ENCODE measurements around the gene MYDGF.

Gene MYDGF

DNA sequence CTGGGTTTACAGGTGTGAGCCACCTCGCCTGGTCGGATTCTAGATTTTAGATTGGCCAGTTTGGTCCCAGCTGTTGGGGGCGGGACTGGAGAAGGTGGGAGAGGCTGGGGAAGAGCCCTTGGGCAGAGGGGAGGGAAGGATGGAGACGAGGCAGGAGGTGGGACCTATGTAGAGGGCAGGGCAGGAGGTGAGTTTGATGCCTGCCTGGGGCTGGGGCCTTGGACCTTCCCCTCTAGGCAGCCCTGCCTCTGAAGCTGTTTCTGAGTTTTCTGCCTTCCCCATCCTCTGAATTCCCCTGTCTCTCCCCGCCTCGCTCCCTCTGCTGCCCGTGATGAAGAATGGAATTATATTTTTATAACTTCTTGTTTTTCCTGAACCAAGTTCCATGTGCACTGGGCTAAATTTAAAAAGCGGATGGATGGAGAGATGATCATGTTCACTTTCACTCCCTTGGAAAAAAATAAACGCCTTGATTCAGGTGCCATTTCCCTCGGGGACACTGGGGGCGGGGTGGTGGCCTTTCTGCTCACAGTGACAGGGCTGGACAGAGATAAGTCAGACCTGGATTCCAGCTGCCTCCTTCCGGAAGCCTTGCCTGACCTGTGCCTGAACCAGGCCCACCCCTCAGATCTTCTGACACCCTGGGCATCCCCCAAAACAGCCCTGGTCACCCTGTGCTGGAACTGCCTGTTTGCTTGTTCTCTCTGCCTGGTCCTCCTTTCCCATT is 47.3 kb downstream of the MYDGF start:
- CTCF ChIA-PET: interaction anchor here (0.7 to 7.1 kb wide), 7 partner anchors 10 to 64 kb away, joined by 3 to 33 read pairs (median 5); partner anchors contain the start of gene SEMA6B
- POLR2A ChIA-PET: no interaction called here

GRCh38 chr19:4620675-4621074 is 49.5 kb downstream of the MYDGF start:
- ChIA-PET POLR2A (no interaction called here), CTCF (interaction anchor here (4.1 to 7.1 kb wide), 2 partner anchors 13 to 16 kb away, joined by 28 to 33 read pairs; no protein-coding TSS in a partner anchor)
- no peak for DNase-seq (ENCODE audit: extremely low spot score)
- TF ChIP-seq, protein P1, sequence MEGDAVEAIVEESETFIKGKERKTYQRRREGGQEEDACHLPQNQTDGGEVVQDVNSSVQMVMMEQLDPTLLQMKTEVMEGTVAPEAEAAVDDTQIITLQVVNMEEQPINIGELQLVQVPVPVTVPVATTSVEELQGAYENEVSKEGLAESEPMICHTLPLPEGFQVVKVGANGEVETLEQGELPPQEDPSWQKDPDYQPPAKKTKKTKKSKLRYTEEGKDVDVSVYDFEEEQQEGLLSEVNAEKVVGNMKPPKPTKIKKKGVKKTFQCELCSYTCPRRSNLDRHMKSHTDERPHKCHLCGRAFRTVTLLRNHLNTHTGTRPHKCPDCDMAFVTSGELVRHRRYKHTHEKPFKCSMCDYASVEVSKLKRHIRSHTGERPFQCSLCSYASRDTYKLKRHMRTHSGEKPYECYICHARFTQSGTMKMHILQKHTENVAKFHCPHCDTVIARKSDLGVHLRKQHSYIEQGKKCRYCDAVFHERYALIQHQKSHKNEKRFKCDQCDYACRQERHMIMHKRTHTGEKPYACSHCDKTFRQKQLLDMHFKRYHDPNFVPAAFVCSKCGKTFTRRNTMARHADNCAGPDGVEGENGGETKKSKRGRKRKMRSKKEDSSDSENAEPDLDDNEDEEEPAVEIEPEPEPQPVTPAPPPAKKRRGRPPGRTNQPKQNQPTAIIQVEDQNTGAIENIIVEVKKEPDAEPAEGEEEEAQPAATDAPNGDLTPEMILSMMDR (IDR thresholded peaks at IDR 0.05; ENCODE audit: control extremely low read depth, extremely low read depth, low read depth, missing control alignments): no peak

More for the DNA sequence above, 47.3 kb downstream of the MYDGF start:
- TF ChIP-seq, protein P1 (IDR thresholded peaks at IDR 0.05; ENCODE audit: control extremely low read depth, extremely low read depth, low read depth, missing control alignments): no peak
- DNase-seq (ENCODE audit: extremely low spot score): no peak

DNA sequence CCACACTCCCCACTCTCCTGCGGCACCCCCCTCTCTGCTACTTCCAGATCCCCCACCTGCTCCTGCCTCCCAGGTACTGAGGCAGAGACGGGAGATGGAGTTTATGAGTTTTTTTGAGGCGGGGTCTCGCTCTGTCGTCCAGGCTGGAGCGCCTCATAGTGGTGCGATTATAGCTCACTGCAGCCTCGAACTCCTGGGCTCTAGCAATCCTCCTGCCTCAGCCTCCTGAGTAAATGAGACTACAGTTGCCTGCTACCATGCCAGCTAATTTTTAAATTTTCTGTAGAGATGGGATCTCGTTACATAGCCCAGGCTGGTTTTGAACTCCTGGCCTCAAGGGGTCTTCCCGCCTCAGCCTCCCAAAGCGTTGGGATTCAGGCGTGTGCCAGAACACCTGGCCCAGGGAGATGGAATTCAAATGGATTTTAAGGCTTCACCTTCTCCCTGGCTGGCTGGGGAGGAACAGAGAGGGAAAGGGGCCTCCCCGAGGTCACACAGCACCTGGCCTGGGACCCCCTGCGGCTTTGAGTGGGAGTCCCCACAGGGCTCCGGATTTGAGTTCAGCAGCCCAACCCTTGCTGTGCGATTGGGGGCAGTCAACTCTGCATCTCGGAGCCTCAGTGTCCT is 50.4 kb downstream of the MYDGF start:
- no peak for DNase-seq (ENCODE audit: extremely low spot score)
- ChIA-PET POLR2A (no interaction called here), CTCF (interaction anchor here (7.1 kb wide), 1 partner anchor 17 kb away, joined by 33 read pairs; no protein-coding TSS in a partner anchor)
- TF ChIP-seq, protein P1 (IDR thresholded peaks at IDR 0.05; ENCODE audit: control extremely low read depth, extremely low read depth, low read depth, missing control alignments): no peak

- POLR2A ChIA-PET: no interaction called here
- CTCF ChIA-PET: interaction anchor here (1.1 to 1.9 kb wide), 3 partner anchors 15 to 41 kb away, joined by 3 to 6 read pairs (median 4); no protein-coding TSS in a partner anchor
- DNase-seq (ENCODE audit: extremely low spot score): no peak
- TF ChIP-seq, protein P1 (IDR thresholded peaks at IDR 0.05; ENCODE audit: control extremely low read depth, extremely low read depth, low read depth, missing control alignments): no peak
Measured at GRCh38 chr19:4618019-4618418, 52.1 kb downstream of the MYDGF start.

GRCh38 chr19:4613254-4613751 is 56.8 kb downstream of the MYDGF start:
- ChIA-PET CTCF (no interaction called here), POLR2A (no interaction called here)
- TF ChIP-seq, protein P1 (IDR thresholded peaks at IDR 0.05; ENCODE audit: control extremely low read depth, extremely low read depth, low read depth, missing control alignments): no peak
- no peak for DNase-seq (ENCODE audit: extremely low spot score)

GRCh38 chr19:4609878-4610511 is 60.1 kb downstream of the MYDGF start:
- ChIA-PET CTCF (no interaction called here), POLR2A (no interaction called here)
- DNase-seq (ENCODE audit: extremely low spot score): no peak
- TF ChIP-seq, protein P1 (IDR thresholded peaks at IDR 0.05; ENCODE audit: control extremely low read depth, extremely low read depth, low read depth, missing control alignments): no peak

All from GM10248 (cell line).